HG02840 (cell line): ENCODE results near the gene GNB1L.
A peak's percentile ranks its signal among the peaks of the same experiment; 100 is the strongest.

ENCODE experiments used
- ATAC-seq: cut with Tn5 transposase; IDR thresholded peaks from one replicate; pipeline ENCODE4 v1.9.1; 2021; ENCODE audit warnings: mild to moderate bottlenecking, moderate library complexity, moderate number of reproducible peaks; ENCODE audit not compliant: unreplicated experiment, low FRiP score

Gene GNB1L

DNA sequence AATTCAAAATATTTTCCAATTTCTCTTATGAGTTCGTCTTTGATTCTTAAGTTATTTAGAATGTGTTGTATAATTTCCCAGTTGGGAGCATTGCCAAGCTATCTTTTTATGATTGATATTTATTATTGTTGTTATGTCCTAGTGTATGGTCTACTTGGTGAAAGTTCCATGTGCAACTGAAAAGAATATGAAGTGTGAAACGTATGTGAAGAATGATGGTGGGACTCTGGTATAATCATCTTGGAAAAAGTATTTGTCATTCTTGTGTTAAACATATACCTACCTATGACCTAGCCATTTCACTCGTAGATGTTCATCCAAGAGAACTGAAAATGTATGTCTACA, 12.0 kb upstream of the GNB1L start:
- ATAC-seq, result no peak

GRCh38 chr22:19865141-19865829, 10.6 kb upstream of the GNB1L start:
- ATAC-seq, result no peak

- no peak for ATAC-seq
Observed at GRCh38 chr22:19864538-19865106, 9.9 kb upstream of the GNB1L start.

GRCh38 chr22:19863571-19863970, 8.9 kb upstream of the GNB1L start:
- ATAC-seq, result no peak

- no peak for ATAC-seq
Observed at GRCh38 chr22:19862619-19863246, 8.1 kb upstream of the GNB1L start.

GRCh38 chr22:19859861-19860510, 5.3 kb upstream of the GNB1L start:
- ATAC-seq, result no peak

- no peak for ATAC-seq
Observed at GRCh38 chr22:19857382-19857781, 2.7 kb upstream of the GNB1L start.

DNA sequence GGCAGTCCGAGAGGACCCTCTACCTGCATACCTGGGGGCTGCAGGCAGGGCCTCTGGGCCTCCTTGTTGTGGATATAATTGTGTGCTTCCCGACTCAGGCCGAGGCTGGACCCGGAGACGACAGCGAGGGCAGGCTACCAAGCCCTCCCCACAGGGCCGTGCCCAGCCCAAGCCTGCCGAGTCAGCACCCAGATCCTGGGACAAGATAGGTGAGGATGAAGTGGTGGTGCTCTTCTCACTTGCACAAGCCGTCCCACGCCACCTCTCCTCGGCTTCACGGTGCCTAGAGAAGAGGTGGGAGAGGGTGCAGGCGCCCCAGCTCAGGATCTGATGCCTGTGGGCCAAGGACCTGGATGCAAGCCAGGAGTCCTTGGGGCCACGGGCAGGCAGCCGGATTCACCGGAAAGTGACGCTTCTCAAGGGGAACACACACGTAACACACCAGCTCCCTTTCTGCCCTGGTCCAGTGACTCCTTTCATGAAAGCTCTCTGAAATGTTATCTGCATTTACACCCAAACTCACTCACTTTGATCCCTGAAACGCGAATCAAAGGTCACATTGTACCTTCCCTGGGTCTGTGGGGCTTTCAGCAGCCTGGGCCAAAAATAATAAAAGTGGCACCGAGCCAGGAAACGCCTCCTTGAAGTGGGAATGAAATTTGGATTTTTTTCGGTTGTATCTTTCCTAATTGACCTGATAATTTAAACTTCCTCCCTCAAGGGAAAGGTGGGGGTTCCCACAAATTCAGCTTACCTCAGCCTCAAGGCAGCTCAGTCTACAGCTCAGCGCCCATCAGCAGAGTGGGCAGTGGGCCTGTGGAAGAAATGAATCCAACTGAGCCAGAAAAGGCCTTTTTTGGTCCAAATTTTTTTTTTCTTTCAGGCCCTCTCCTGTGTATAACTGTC, 1.1 kb upstream of the GNB1L start:
- ATAC-seq, result peak; percentile 30

GRCh38 chr22:19853879-19854777, 546 bp downstream of the GNB1L start:
- peak; percentile 1 for ATAC-seq

DNA sequence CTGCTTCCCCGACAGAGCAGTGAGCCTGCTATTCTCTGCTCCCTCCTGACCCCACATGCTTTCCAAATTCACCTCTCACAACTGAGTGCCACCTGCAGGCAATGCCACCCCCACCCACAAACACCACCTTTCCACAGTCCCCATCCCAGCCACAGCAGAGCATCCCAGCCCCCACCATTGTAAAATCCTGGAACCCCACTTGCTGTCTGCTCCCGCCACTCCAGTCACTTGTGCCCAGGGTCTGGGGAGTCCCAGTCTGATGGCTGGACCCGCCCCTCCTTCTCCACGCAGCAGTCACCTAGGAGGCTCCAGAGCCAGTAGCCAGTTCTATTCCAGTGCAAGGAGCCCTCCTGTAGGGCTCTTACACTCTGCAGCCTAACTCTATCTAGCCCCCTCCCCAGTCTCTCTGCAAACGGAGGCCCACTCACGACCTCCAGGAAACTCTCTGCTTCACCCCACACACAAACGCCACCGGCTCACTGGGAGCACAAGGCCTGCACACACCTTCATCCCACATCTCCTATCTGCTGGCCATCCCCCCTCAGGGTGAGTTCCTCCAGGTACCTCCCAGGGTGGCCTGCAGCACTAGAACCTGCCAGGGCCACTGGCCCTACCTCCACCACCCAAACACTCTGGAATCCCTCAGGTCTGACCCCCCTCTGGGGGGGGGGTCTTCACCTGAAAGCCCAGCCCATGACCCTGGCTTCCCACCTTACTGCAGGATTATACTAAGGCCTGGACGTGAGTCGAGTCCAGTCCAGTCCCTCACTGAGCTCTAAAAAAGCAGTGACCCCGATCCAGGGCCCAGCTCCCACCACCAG, 1.4 kb downstream of the GNB1L start:
- no peak for ATAC-seq

DNA sequence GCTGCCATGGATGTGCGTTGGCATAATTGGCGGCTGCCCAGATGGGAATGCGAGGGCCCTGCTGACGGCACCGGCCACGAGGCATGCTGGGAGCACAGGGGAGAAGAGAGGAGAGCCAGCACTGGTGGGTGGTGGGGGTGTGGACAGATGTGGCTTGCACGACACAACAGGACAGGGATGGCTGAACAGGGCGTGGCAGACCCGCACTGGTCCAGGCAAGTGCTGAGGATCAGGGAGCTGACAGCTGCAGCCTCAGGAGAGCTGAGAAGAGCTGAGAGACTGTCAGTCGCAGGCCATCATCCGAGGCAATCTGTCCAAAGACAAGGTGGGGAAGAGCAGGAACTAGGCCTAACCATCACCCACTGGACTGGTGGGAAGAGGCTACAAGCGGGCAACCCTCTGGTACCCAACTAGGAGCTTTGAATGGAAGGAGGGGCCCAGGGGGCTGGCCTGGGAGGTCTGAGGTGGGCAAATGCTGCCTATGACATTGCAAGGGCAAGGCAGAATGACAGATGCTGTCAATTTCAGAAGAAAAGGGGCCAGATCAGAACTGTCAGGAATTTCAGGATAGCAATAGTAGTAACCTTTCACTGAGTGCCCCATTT, 2.4 kb downstream of the GNB1L start:
- no peak for ATAC-seq

DNA sequence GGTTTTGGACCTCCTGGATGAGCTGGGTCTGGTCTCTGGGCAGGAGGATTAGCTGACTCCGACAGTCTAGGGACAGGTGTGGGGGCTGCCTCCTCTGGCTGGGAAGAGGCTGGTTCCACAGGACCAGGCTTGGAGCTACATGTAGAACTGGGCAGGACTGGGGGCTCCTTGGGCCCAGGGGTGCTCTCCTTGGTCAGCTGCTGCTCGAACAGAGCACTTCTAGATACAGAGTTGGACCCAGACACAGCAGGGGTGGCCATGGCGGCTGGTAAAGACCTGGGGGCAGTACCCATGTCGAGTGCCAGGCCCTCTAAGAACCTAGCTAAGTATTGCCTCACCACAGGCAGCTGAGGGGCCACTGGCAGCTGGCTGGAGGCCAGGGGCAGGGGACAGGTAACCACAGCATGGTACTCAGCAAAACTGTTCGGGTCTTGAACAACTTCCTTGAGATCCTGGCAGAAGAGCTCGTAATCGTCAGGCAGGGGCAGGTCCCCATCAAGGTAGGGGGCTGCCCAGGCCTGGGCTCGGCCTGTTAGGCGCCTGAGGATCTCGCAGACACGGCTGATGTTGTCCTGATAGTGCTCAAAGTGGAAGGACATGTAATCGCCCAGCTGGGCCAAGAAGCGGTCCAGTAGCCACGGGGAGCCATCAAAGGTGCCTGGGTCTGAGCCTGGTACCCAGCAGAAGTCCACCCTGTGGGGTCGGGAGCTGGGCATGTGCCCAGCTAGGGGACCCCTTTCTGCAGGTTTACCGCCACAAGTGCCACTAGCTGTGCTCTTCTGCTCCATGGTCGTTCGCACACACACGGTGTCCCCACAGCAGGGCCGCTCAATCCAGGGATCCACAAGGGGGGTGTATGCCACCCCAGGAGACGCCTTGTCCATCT, 3.1 kb downstream of the GNB1L start:
- ATAC-seq, result no peak

- ATAC-seq, result no peak
Observed at GRCh38 chr22:19850763-19851109, 3.9 kb downstream of the GNB1L start.

DNA sequence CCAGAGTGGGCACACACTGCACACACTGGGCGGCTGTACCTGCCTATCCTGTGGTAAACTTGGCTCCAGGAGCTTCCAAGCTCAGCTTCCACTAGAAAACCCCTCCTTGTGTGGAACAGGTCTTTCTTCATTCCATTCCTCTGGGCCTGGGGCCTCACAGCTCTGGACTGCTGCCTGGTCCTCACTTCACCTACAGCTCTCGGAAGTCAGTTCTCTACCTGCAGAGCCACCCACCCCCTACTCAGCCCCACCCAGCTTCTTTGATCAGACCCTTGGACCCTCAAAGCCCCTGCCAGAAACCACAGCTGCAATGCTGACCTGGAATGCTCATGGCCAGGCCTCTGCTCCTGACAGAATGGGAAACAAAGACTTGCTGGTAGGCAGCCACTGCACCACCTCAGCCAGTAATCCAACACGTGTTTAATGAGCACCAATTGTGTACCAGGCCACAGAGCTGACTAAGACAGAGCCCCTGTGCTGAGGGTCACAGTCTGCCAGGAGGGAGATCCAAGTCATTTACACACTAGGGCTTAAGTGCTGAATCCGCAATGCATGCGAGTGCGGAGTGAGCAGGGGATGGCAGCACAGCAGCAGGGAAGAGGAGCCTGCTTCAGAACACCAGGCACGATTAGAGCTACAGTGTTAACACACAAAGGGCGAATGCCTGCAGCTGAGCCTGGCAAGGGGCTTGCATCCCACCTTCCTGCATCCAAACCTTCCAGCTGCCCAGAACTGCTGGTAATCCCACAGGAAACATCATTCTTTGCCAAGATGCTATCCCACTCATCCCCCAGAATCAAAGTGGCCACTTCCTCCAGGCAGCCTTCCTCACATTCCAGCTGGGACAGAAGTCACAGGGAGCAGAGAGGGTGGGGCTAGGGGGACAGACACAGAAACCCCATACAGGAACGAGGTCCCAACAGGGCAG, 4.6 kb downstream of the GNB1L start:
- ATAC-seq, result no peak

DNA sequence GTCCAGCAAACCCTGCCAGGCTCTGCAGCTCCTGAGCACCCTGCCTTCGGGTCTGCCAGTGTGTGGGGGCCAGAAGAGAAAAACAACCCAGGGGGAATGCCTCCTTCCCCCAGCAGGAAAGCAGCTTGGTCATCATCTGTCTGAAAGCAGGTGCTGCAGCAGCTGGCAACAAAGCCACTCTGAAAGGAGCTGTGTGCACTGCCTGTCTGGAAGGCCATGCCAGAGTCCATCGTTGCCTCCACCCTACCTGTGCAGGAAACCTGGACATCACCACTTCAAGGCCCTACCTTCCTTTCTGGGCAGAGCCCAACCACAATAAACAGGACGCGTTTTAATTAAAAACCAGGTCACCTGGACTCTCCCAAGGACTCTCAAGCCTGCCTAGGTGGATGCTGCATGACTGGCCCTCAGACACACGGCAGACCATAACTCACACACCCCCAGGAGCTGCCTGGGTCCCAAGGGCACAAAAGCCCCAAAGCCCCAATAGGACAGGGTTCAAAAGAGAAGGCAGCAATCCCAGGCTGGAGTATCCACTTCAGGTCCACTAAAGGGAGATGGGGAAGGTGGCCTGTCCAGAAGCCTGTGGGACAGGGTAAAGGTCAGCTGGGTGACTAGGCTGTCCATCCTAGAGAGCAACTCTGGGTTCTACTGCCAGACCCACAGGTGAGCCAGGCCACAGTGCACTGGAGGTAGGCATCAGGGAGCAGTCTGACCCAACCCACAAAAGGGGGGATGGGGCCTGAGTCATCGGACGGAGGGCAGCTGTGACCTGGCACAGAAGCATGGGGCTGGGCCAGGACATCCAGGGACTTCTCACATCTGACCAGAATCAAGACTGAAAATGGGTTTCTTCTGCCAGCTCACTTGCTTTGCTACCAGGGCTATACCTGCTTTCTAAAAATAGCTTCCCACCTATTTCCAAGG, 6.1 kb downstream of the GNB1L start:
- no peak for ATAC-seq

DNA sequence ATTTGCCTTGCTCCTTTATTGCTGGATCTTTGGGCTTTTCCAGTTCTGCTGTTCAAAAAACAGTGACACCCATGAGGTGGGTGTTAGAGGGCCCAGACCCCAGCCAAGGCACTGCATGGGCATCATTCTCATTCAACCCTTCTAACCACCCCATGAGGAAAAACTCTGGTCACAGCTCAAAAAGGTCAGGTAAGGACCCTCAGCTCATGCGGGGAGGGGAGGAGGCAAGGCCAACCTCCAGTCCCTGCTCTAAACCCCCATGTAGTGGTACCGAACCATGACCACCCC, 7.4 kb downstream of the GNB1L start:
- ATAC-seq, result no peak
